A673 (cell line): Measurements from ENCODE around the gene STEAP3. TPM values are rescaled to one million over a fixed set of nuclear protein-coding genes. Genes with fewer than 3 reads are reported as not detected.

ENCODE experiments used
- BruUV-seq: library from RNA; stranded (reverse); fragments of 400-500 nt; replicated peaks from 2 replicates; lab custom pipeline; 2021; lab: Mats Ljungman, UMichigan
- CTCF ChIA-PET: fragments of 300-600 bp; sonication (Branson Sonifier 250); formaldehyde crosslinking; loops from one replicate; lab custom pipeline; 2022; ENCODE audit warnings: antibody characterized with exemption; lab: Charles Lee
- POLR2A ChIA-PET: fragments of 300-600 bp; sonication (Branson Sonifier 250); formaldehyde crosslinking; loops from one replicate; lab custom pipeline; 2022; ENCODE audit warnings: antibody characterized with exemption; ENCODE audit not compliant: low non-redundant PET; lab: Charles Lee
- DNase-seq: peaks from one replicate; pipeline ENCODE4 v3.0.0-alpha.2; 2015; ENCODE audit warnings: low spot score
- H3K27ac ChIP-seq: fragments of 200-600 bp; sonication (generic); 2 replicates; pipeline ENCODE4 v1.5.1; 2016; ENCODE audit warnings: mixed run types, low read depth, mild to moderate bottlenecking, mixed read lengths, antibody characterized with exemption, low read length; ENCODE audit not compliant: poor library complexity, severe bottlenecking
- H3K27me3 ChIP-seq: fragments of 200-600 bp; sonication (generic); replicated peaks from 2 replicates; pipeline ENCODE4 v1.6.1; 2017; ENCODE audit warnings: mixed run types, low read depth, mild to moderate bottlenecking, mixed read lengths, antibody characterized with exemption, low read length; ENCODE audit not compliant: insufficient read depth, poor library complexity
- H3K36me3 ChIP-seq: fragments of 200-600 bp; sonication (generic); 2 replicates; pipeline ENCODE4 v1.6.1; 2016; ENCODE audit warnings: mixed run types, mild to moderate bottlenecking, mixed read lengths, antibody characterized with exemption, low read length; ENCODE audit not compliant: insufficient read depth, poor library complexity, severe bottlenecking
- H3K4me1 ChIP-seq: fragments of 200-600 bp; sonication (generic); 2 replicates; pipeline ENCODE4 v1.6.1; 2017; ENCODE audit warnings: mixed run types, mild to moderate bottlenecking, mixed read lengths, antibody characterized with exemption, low read length; ENCODE audit not compliant: insufficient read depth, poor library complexity, severe bottlenecking
- H3K4me3 ChIP-seq: fragments of 200-600 bp; sonication (generic); 2 replicates; pipeline ENCODE4 v1.5.1; 2016; ENCODE audit warnings: low read depth, mixed run types, mild to moderate bottlenecking, mixed read lengths, low read length; ENCODE audit not compliant: poor library complexity, severe bottlenecking
- H3K9me3 ChIP-seq: fragments of 200-600 bp; sonication (generic); 2 replicates; pipeline ENCODE4 v1.6.1; 2016; ENCODE audit warnings: mixed run types, low read depth, mild to moderate bottlenecking, mixed read lengths, antibody characterized with exemption, low read length; ENCODE audit not compliant: poor library complexity, severe bottlenecking
- CTCF ChIP-seq: fragments of 300-800, 200-600 bp; sonication (generic); conservative IDR thresholded peaks from 2 replicates; pipeline ENCODE4 v1.5.1; 2017; ENCODE audit warnings: low read depth, mild to moderate bottlenecking, antibody characterized with exemption, low read length, moderate library complexity, mixed read lengths
- EZH2 ChIP-seq: fragments of 200-600 bp; sonication (generic); IDR thresholded peaks from 2 replicates; pipeline ENCODE4 v1.6.1; 2017; ENCODE audit warnings: borderline replicate concordance, low read depth, mild to moderate bottlenecking, mixed read lengths, antibody characterized with exemption, low read length; ENCODE audit not compliant: poor library complexity, severe bottlenecking
- intact Hi-C: fragments of 100-400 bp; cut with micrococcal nuclease; formaldehyde crosslinking; loops from one replicate; pipeline ENCODE4 v1.10.0; 2022; ENCODE audit not compliant: unreplicated experiment
- total RNA-seq: library from RNA; stranded (reverse); gene quantifications from 2 replicates; pipeline ENCODE4 v1.2.3, GENCODE V29; 2021

The STEAP3 gene
- total RNA-seq, 1 experiment from 2014 or later = 20.3 TPM

- H3K27ac ChIP-seq = no peak overlapping the region
- intact Hi-C loops = no loop called here
- H3K4me1 ChIP-seq = peaks cover 6% of the 10 kb centered on the region
- H3K36me3 ChIP-seq = no peaks in the 10 kb centered on the region
- TF ChIP-seq CTCF = no peak
- TF ChIP-seq EZH2 = no peak
- POLR2A ChIA-PET = no interaction called here
- no peaks in the 10 kb centered on the region for H3K27me3 ChIP-seq
- no TSS peak for BruUV-seq
- CTCF ChIA-PET = no interaction called here
- H3K4me3 ChIP-seq = no peak overlapping the region
- DNase-seq = no peak
- H3K9me3 ChIP-seq = no peaks in the 10 kb centered on the region
These were observed 33.6 kb downstream of the STEAP3 start for GRCh38 chr2:119257198-119257597.

GRCh38 chr2:119259296-119259860 is 35.7 kb downstream of the STEAP3 start:
- TF ChIP-seq EZH2 = no peak
- no peak for TF ChIP-seq CTCF
- no TSS peak for BruUV-seq
- intact Hi-C loops = no loop called here
- Histone ChIP-seq H3K9me3 (no peaks in the 10 kb centered on the region), H3K27ac (no peak overlapping the region), H3K36me3 (no peaks in the 10 kb centered on the region), H3K4me1 (peaks cover 6% of the 10 kb centered on the region), H3K27me3 (no peaks in the 10 kb centered on the region), H3K4me3 (no peak overlapping the region)
- CTCF ChIA-PET = no interaction called here
- DNase-seq = no peak
- POLR2A ChIA-PET = no interaction called here

- no TSS peak for BruUV-seq
- Histone ChIP-seq H3K36me3 (no peaks in the 10 kb centered on the region), H3K9me3 (no peaks in the 10 kb centered on the region), H3K4me3 (no peak overlapping the region), H3K27ac (no peak overlapping the region), H3K4me1 (peaks cover 6% of the 10 kb centered on the region), H3K27me3 (no peaks in the 10 kb centered on the region)
- POLR2A ChIA-PET = no interaction called here
- intact Hi-C loops = no loop called here
- no peak for DNase-seq
- CTCF ChIA-PET = no interaction called here
- no peak for TF ChIP-seq EZH2
- TF ChIP-seq CTCF = no peak
These were observed 37.2 kb downstream of the STEAP3 start for GRCh38 chr2:119260646-119261492.
